SK-N-SH treated with all-trans-retinoic acid at 6 μM for 48 hours (cell line): ENCODE results near the gene SOX6.

Experiments used
- ATAC-seq: fragments of 200-7000 bp; cut with Tn5 transposase; 3 replicates; pipeline ENCODE4 v1.9.1; 2020; ENCODE audit warnings: mild to moderate bottlenecking, moderate library complexity
- ARNTL ChIP-seq: fragments of 450-650 bp; formaldehyde crosslinking; IDR thresholded peaks from 2 replicates; pipeline ENCODE4 v1.5.0; 2020; ENCODE audit warnings: low read depth, mild to moderate bottlenecking, moderate library complexity, borderline replicate concordance
- BACH2 ChIP-seq: fragments of 250-450 bp; sonication (Bioruptor Pico); IDR thresholded peaks from 2 replicates; pipeline ENCODE4 v1.9.0; 2021; ENCODE audit warnings: mild to moderate bottlenecking, borderline replicate concordance
- CSDC2 ChIP-seq: fragments of 250-450 bp; sonication (Bioruptor Pico); IDR thresholded peaks from 2 replicates; pipeline ENCODE4 v1.5.0; 2020; ENCODE audit warnings: mild to moderate bottlenecking, moderate library complexity
- ESRRG ChIP-seq: fragments of 250-450 bp; sonication (Bioruptor Pico); IDR thresholded peaks from 2 replicates; pipeline ENCODE4 v1.6.1; 2021; ENCODE audit warnings: mild to moderate bottlenecking
- ISL1 ChIP-seq: fragments of 250-450 bp; sonication (Bioruptor Pico); IDR thresholded peaks from 2 replicates; pipeline ENCODE4 v2.1.2; 2022; ENCODE audit warnings: mild to moderate bottlenecking, moderate library complexity
- OSR1 ChIP-seq: fragments of 250-450 bp; sonication (Bioruptor Pico); IDR thresholded peaks from 2 replicates; pipeline ENCODE4 v1.8.0; 2022; ENCODE audit warnings: moderate library complexity, mild to moderate bottlenecking, inconsistent platforms
- PPARA ChIP-seq: fragments of 250-450 bp; sonication (Bioruptor Pico); IDR thresholded peaks from 2 replicates; pipeline ENCODE4 v1.5.0; 2020; ENCODE audit warnings: mild to moderate bottlenecking, borderline replicate concordance
- RARB ChIP-seq: fragments of 250-450 bp; sonication (Bioruptor Pico); IDR thresholded peaks from 2 replicates; pipeline ENCODE4 v1.8.0; 2021; ENCODE audit warnings: mild to moderate bottlenecking, moderate library complexity
- SNAI2 ChIP-seq: fragments of 250-450 bp; sonication (Bioruptor Pico); IDR thresholded peaks from 2 replicates; pipeline ENCODE4 v1.5.0; 2020; ENCODE audit warnings: mild to moderate bottlenecking, moderate library complexity
- TCF4 ChIP-seq: fragments of 250-450 bp; sonication (Bioruptor Pico); IDR thresholded peaks from 2 replicates; pipeline ENCODE4 v1.8.0; 2021; ENCODE audit warnings: mild to moderate bottlenecking, moderate library complexity, borderline replicate concordance
- TOX ChIP-seq: fragments of 250-450 bp; sonication (Bioruptor Pico); IDR thresholded peaks from 2 replicates; pipeline ENCODE4 v1.8.0; 2021; ENCODE audit warnings: mild to moderate bottlenecking, moderate library complexity, borderline replicate concordance
- ZC3H10 ChIP-seq: fragments of 250-450 bp; sonication (Bioruptor Pico); IDR thresholded peaks from 2 replicates; pipeline ENCODE4 v1.5.1; 2021; ENCODE audit warnings: mild to moderate bottlenecking, moderate library complexity
- ZFP30 ChIP-seq: fragments of 450-650 bp; formaldehyde crosslinking; IDR thresholded peaks from 2 replicates; pipeline ENCODE4 v1.5.0; 2022; ENCODE audit warnings: mild to moderate bottlenecking, moderate library complexity
- ZNF565 ChIP-seq: fragments of 450-650 bp; formaldehyde crosslinking; conservative IDR thresholded peaks from 2 replicates; pipeline ENCODE4 v1.5.0; 2020; ENCODE audit warnings: low read depth, mild to moderate bottlenecking, moderate library complexity
- ZNF70 ChIP-seq: fragments of 450-650 bp; formaldehyde crosslinking; IDR thresholded peaks from 2 replicates; pipeline ENCODE4 v1.5.0; 2020; ENCODE audit warnings: mild to moderate bottlenecking, moderate library complexity
- ZNF8 ChIP-seq: fragments of 450-650 bp; formaldehyde crosslinking; IDR thresholded peaks from 2 replicates; pipeline ENCODE4 v1.5.0; 2020; ENCODE audit warnings: mild to moderate bottlenecking, moderate library complexity
- TF ChIP-seq, protein P1 (sequence below): fragments of 250-450 bp; sonication (Bioruptor Pico); IDR thresholded peaks from 2 replicates; pipeline ENCODE4 v1.5.0; 2020; ENCODE audit warnings: mild to moderate bottlenecking, moderate library complexity
- TF ChIP-seq, protein P2 (sequence below): fragments of 250-450 bp; sonication (Bioruptor Pico); IDR thresholded peaks from 2 replicates; pipeline ENCODE4 v1.5.1; 2021; ENCODE audit warnings: mild to moderate bottlenecking, moderate library complexity
- TF ChIP-seq, protein P3 (sequence below): fragments of 250-450 bp; sonication (Bioruptor Pico); IDR thresholded peaks from 2 replicates; pipeline ENCODE4 v1.5.1; 2020; ENCODE audit warnings: low read depth, mild to moderate bottlenecking, moderate library complexity
- TF ChIP-seq, protein P4 (sequence below): fragments of 250-450 bp; sonication (Bioruptor Pico); IDR thresholded peaks from 2 replicates; pipeline ENCODE4 v1.8.0; 2021; ENCODE audit warnings: low read depth, mild to moderate bottlenecking, moderate library complexity, borderline replicate concordance

The SOX6 gene

DNA sequence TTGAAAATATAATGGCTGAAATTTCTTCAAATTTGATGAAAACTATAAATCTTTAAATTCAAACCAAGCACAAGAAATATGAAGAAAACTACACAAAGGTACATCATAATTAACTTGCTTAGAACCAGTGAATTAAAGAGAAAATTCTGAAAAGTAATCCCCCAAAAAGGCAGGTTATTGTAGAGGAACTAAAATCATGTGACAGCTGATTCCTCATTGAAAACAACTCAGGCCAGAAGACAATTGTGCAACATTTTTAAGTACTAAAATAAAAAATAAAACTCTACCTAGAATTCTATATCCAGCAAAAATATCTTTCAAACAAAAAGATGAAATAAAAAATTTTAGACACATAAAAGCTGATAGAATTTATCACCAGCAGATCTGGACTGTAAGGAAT lies 90.3 kb downstream of the SOX6 start:
- TF ChIP-seq CSDC2 (CRISPR knock-in tag) (no peak), ZNF8 (CRISPR knock-in tag) (no peak), PPARA (CRISPR knock-in tag) (no peak), OSR1 (CRISPR knock-in tag) (no peak)
- TF ChIP-seq, protein P1, sequence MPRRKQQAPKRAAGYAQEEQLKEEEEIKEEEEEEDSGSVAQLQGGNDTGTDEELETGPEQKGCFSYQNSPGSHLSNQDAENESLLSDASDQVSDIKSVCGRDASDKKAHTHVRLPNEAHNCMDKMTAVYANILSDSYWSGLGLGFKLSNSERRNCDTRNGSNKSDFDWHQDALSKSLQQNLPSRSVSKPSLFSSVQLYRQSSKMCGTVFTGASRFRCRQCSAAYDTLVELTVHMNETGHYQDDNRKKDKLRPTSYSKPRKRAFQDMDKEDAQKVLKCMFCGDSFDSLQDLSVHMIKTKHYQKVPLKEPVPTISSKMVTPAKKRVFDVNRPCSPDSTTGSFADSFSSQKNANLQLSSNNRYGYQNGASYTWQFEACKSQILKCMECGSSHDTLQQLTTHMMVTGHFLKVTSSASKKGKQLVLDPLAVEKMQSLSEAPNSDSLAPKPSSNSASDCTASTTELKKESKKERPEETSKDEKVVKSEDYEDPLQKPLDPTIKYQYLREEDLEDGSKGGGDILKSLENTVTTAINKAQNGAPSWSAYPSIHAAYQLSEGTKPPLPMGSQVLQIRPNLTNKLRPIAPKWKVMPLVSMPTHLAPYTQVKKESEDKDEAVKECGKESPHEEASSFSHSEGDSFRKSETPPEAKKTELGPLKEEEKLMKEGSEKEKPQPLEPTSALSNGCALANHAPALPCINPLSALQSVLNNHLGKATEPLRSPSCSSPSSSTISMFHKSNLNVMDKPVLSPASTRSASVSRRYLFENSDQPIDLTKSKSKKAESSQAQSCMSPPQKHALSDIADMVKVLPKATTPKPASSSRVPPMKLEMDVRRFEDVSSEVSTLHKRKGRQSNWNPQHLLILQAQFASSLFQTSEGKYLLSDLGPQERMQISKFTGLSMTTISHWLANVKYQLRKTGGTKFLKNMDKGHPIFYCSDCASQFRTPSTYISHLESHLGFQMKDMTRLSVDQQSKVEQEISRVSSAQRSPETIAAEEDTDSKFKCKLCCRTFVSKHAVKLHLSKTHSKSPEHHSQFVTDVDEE (CRISPR knock-in tag): no peak
- TF ChIP-seq, protein P2, sequence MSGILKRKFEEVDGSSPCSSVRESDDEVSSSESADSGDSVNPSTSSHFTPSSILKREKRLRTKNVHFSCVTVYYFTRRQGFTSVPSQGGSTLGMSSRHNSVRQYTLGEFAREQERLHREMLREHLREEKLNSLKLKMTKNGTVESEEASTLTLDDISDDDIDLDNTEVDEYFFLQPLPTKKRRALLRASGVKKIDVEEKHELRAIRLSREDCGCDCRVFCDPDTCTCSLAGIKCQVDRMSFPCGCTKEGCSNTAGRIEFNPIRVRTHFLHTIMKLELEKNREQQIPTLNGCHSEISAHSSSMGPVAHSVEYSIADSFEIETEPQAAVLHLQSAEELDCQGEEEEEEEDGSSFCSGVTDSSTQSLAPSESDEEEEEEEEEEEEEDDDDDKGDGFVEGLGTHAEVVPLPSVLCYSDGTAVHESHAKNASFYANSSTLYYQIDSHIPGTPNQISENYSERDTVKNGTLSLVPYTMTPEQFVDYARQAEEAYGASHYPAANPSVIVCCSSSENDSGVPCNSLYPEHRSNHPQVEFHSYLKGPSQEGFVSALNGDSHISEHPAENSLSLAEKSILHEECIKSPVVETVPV (CRISPR knock-in tag): no peak
- TF ChIP-seq, protein P3, sequence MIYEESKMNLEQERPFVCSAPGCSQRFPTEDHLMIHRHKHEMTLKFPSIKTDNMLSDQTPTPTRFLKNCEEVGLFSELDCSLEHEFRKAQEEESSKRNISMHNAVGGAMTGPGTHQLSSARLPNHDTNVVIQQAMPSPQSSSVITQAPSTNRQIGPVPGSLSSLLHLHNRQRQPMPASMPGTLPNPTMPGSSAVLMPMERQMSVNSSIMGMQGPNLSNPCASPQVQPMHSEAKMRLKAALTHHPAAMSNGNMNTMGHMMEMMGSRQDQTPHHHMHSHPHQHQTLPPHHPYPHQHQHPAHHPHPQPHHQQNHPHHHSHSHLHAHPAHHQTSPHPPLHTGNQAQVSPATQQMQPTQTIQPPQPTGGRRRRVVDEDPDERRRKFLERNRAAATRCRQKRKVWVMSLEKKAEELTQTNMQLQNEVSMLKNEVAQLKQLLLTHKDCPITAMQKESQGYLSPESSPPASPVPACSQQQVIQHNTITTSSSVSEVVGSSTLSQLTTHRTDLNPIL (CRISPR knock-in tag): no peak
- no peak for ATAC-seq

DNA sequence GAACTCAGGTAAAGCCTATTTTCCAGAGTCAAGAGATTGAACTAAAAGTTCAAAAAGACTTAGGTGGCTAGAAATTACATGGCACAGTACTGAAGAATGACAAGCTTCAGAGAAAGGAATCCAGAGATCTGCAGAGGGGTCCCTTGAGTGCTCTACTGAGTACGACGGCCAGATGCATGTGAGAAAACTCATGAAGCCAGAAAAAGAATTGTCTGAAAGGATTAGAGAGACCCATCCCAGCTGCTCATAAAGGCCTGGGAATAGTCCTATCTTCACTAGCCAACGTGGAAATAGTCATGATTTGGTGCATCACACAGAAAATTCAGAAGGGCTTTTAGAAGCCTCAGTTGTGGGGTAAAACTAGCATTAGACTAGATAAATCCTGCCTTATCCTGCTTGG lies 91.3 kb downstream of the SOX6 start:
- ATAC-seq: no peak
- TF ChIP-seq, protein P1 (CRISPR knock-in tag): no peak
- TF ChIP-seq ZFP30 (CRISPR knock-in tag): no peak
- TF ChIP-seq ZNF565 (CRISPR knock-in tag): no peak
- no peak for TF ChIP-seq BACH2 (CRISPR knock-in tag)
- TF ChIP-seq ZNF8 (CRISPR knock-in tag): no peak
- TF ChIP-seq TCF4 (CRISPR knock-in tag): no peak
- TF ChIP-seq OSR1 (CRISPR knock-in tag): no peak
- TF ChIP-seq PPARA (CRISPR knock-in tag): no peak
- no peak for TF ChIP-seq ARNTL (CRISPR knock-in tag)
- no peak for TF ChIP-seq ISL1 (CRISPR knock-in tag)
- TF ChIP-seq ESRRG (CRISPR knock-in tag): no peak
- TF ChIP-seq, protein P4, sequence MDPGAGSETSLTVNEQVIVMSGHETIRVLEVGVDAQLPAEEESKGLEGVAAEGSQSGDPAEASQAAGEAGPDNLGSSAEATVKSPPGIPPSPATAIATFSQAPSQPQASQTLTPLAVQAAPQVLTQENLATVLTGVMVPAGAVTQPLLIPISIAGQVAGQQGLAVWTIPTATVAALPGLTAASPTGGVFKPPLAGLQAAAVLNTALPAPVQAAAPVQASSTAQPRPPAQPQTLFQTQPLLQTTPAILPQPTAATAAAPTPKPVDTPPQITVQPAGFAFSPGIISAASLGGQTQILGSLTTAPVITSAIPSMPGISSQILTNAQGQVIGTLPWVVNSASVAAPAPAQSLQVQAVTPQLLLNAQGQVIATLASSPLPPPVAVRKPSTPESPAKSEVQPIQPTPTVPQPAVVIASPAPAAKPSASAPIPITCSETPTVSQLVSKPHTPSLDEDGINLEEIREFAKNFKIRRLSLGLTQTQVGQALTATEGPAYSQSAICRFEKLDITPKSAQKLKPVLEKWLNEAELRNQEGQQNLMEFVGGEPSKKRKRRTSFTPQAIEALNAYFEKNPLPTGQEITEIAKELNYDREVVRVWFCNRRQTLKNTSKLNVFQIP (CRISPR knock-in tag): no peak
- TF ChIP-seq RARB (CRISPR knock-in tag): no peak
- no peak for TF ChIP-seq SNAI2 (CRISPR knock-in tag)
- TF ChIP-seq, protein P3 (CRISPR knock-in tag): no peak
- TF ChIP-seq ZNF70 (CRISPR knock-in tag): no peak
- TF ChIP-seq, protein P2 (CRISPR knock-in tag): no peak
- no peak for TF ChIP-seq CSDC2 (CRISPR knock-in tag)
- TF ChIP-seq ZC3H10 (CRISPR knock-in tag): no peak
- TF ChIP-seq TOX (CRISPR knock-in tag): no peak
